B cell (primary cell): Measurements from ENCODE around the gene CNTNAP2.

Source experiments
- EZH2 ChIP-seq: IDR thresholded peaks from 2 replicates; pipeline ENCODE4 v1.6.1; 2012; ENCODE audit warnings: borderline replicate concordance, low read depth, mild to moderate bottlenecking, moderate library complexity, low read length; ENCODE audit not compliant: insufficient read depth, poor library complexity, severe bottlenecking
- TF ChIP-seq, protein P1 (sequence below): fragments of 200-600 bp; IDR thresholded peaks from one replicate; pipeline ENCODE4 v1.8.0; 2022; ENCODE audit warnings: antibody characterized with exemption, mild to moderate bottlenecking

DNA sequence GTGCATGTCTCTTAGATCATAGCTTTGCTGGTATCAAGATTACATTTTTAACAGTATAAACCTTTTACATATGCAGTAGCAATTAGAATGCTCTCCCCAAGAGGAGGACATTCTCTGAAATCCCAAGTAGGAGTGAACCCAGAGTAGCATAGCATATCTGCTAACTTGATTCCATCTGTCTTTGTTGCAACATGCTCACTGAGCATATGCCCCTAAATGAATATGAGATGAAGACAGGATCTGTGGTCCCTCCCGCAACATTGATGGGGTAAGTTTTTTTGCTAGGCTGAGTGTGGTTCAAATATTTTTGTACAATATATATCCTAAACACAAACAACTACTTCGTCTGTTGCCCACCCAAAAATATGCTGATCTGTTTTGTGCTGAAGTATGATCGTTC is 1939.8 kb downstream of the CNTNAP2 start:
- TF ChIP-seq, protein P1, sequence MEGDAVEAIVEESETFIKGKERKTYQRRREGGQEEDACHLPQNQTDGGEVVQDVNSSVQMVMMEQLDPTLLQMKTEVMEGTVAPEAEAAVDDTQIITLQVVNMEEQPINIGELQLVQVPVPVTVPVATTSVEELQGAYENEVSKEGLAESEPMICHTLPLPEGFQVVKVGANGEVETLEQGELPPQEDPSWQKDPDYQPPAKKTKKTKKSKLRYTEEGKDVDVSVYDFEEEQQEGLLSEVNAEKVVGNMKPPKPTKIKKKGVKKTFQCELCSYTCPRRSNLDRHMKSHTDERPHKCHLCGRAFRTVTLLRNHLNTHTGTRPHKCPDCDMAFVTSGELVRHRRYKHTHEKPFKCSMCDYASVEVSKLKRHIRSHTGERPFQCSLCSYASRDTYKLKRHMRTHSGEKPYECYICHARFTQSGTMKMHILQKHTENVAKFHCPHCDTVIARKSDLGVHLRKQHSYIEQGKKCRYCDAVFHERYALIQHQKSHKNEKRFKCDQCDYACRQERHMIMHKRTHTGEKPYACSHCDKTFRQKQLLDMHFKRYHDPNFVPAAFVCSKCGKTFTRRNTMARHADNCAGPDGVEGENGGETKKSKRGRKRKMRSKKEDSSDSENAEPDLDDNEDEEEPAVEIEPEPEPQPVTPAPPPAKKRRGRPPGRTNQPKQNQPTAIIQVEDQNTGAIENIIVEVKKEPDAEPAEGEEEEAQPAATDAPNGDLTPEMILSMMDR: no peak
- no peak for TF ChIP-seq EZH2
